KBM-7 (cell line): ENCODE data around the gene KMT5C.

Experiments
- DNase-seq: peaks from one replicate; pipeline ENCODE4 v3.0.0-alpha.2; 2015
- in situ Hi-C: fragments of 300-500 bp; cut with MboI; formaldehyde crosslinking; loops from 2 replicates; pipeline ENCODE4 v1.14.3; 2020; ENCODE audit warnings: low sequenced_read_pairs, low pct_unique_long_range_greater_than_20kb, mixed read lengths

The KMT5C gene

GRCh38 chr19:55362174-55362989 lies 22.7 kb downstream of the KMT5C start:
- in situ Hi-C loops = no loop called here
- no peak for DNase-seq

DNA sequence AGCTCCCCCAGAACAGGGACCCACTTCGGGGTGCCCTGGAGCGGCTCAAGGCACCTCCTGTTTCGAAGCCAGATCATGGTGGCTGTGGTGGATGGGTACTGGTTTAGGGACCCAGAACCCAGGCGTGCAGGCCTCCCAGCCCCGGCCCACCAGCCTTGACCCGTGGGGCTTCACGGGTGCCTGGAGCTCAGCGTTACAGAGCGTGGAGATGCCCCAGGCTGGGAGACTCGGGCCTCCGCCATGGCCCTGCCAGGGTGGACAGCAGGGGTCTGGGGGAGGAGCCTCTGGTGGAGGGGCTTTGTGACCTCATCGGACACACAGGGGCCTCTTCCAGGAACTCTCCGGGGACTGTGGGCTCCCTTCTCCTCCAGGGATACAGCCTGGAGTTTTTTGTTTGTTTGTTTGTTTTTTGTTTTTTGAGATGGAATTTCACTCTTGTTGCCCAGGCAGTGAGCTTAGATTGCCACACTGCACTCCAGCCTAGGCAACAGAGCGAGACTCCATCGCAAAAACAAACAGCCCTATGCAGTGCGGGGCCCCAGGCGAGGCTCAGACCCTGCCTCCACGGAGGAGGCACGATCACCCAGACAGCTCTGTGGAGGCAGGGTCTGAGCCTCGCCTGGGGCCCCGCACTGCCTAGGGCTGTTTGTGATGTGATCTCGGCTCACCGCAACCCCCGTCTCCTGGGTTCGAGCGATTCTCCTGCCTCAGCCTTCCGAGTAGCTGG lies 23.5 kb downstream of the KMT5C start, which contains the start of gene GARIN5B:
Gene GARIN5B, minus strand, starts transcription at position 271 of the 727 bp plus-strand sequence. Its CDS starts 194 bp downstream, at position 77.
- no peak for DNase-seq
- in situ Hi-C loops = no loop called here

- DNase-seq = no peak
- in situ Hi-C loops = no loop called here
These were observed 25.6 kb downstream of the KMT5C start for GRCh38 chr19:55365245-55365644.

- no peak for DNase-seq
- in situ Hi-C loops = no loop called here
These were observed 26.3 kb downstream of the KMT5C start for GRCh38 chr19:55365964-55366363.

GRCh38 chr19:55366790-55367189 lies 27.1 kb downstream of the KMT5C start:
- in situ Hi-C loops = no loop called here
- DNase-seq = no peak

DNA sequence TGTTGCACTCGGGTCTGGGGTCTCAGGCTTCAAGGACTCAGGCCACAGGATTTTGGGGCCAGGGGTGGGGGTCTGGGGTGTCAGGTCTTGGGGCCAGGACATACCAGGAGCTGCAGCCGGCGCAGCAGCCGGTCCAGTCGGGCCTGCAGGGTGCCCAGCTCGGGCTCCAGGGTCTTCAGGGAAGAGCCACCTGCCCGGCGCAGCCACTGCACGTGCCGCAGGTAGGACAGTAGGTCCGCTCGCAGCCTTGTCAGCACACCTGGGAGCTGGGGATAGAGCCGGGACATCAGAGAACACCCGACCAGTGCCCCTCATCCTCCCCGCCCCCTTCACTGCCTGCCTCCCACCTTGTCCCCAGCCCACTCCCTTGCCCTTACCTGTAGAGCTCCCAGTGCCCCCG lies 28.4 kb downstream of the KMT5C start:
- in situ Hi-C loops = no loop called here
- no peak for DNase-seq

DNA sequence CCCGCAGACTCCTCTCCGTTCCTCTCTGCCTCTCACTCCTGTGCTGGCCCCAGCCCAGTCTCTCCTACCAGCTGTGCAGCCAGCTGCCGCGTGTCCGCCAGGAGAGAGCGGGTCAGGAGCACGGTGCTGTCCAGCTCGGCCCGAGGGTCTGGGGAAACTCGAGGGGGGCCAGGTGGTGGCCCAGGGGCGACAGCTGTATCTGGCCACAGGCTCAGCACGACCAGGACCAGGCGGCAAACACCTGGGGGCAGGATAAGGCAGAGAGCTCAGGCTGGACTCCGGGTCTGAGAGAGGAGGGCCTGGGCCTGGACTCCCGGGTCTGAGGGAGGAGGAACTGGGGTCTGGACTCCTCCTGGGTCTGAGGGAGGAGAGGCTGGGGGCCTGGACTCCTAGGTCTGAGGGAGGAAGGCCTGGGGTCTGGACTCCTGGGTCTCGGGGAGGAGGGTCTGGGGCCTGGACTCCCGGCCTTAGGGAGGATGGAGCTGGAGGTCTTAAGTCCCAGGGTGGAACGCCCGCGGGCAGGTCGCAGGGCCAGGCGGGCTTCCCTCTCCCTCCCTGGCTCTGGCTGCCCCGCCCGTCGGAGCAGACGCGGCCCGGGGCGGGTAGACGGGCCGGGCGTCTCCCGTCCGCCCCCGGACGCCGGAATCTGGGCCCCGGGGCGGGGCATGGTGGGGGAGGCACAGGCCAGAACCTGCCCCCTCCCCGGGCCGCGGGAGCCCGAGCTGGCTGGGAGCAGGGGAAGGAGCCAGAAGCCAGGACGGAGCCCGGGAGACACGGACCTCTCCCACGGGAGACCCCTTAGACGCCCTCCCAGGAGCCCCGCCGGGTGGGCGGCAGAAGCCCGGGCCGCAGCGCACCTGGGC lies 29.3 kb downstream of the KMT5C start:
- in situ Hi-C loops = no loop called here
- DNase-seq = no peak

DNA sequence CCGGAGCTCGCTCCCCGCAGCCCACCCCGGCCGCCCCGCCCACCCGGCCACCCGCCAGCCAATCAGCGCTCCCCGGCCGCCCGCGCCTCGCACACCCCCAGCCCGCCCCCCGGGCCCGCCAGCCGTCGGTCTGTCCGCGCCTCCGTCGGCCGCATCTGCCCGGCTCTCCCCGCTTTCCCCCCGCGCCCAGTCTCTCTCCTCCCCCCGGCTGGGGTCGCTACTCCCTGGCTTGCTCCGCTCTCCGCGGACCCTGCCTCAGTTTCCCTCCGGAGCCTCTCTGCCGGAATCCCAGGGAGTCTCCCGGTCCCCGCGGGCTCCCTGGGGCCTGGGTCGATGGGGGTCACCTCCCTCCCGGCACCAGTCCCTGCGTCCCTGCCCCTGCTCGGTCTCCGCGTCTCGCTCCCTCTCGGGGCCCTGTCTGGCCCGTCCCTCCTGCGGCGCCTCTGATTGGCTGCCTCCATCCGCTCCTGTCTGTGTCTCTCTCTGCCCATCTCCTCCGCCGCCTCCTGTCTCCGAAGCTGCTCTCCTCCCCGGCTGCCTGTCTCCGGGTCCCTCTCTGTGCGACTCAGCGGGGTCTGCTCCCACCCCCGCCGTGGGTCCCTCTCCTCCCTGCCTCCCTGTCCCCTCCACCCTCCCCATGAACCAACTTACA lies 30.1 kb downstream of the KMT5C start:
- in situ Hi-C loops = no loop called here
- DNase-seq = no peak

DNA sequence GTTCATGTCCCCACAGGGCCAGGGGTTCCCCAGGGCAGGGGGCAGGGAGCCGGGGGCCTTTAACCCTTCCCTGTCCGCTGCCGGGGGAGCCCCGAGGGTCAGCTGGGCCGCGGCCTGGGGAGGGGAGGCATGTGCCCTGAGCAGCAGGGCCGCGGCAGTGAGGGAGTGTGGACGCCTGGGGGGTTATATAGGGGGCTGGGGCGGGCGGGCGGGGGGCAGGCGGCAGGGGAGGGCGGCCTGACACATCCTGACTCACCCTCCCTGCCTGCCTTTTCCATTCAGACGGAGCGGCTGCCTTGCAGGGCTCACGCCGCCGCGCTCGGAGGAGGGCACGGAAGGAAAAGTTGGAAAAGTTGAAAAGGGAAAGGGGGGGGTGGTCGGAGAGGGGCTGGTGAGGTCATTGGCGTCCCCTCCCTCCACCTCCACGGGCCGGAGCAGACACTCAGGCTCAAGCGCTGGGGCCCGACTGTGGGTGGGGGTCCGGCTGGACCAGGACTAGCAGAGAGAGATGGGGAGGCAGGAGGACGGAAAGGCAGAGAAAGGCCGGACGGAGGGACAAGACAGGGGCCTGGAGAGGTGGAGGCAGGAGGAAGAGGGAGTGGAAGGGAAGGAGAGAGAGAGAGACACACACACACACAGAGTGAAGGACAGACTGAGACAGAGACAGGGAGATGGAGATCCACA lies 30.8 kb downstream of the KMT5C start, which contains the start of gene IL11:
Gene IL11, minus strand, starts transcription at position 159 of the 684 bp plus-strand sequence. Its CDS starts 153 bp downstream, at position 6.
- no peak for DNase-seq
- in situ Hi-C loops = no loop called here

GRCh38 chr19:55372316-55373081 lies 32.8 kb downstream of the KMT5C start:
- no peak for DNase-seq
- in situ Hi-C loops = no loop called here

- in situ Hi-C loops = no loop called here
- no peak for DNase-seq
These were observed 33.8 kb downstream of the KMT5C start for GRCh38 chr19:55373306-55373992.

DNA sequence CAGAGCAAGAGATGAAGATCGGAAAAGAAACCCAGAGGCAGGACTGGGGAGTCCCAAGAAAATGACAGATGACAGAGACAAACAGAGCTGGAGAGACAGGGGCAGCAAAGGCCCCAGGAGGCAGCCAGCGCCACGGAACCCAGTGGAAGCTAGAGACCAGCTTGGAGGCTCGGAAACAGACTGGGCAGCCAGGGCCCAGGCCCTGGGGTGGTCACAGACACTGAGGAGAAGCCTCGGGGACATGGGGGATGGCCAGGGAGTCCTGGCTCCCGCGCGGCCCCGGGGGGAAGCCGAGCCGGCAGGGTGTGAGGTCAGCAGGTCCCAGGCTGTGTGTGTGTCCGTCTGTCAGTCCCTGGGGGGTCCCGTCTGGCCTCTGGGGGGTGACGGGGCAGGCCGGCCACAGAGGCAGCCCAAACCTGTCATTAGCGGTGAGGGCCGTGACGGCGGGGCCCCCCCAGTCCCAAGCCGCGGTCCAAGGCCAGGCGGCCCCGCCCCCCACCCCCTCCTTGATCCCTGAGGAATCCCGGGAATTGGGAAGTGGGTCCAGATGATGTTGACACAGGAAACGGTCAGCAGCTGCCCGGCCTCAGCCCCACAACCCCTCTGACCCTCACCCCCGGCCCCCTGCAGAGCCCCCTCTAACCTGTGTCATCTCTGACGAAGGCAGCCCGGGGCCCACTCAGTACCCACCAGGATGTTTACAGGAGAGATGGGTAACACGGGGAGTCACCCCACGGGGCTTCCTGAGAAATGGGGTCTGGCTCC lies 34.5 kb downstream of the KMT5C start:
- in situ Hi-C loops = no loop called here
- DNase-seq = no peak

GRCh38 chr19:55376241-55376933 lies 36.7 kb downstream of the KMT5C start, which contains the start of gene TMEM190:
TMEM190 (plus strand) TSS chr19:55376826; CDS start chr19:55376854, 28 bp downstream.
- in situ Hi-C loops = no loop called here
- DNase-seq = no peak

- in situ Hi-C loops = no loop called here
- DNase-seq = no peak
These were observed 37.9 kb downstream of the KMT5C start for GRCh38 chr19:55377356-55378131.

GRCh38 chr19:55379174-55379573 lies 39.5 kb downstream of the KMT5C start:
- in situ Hi-C loops = no loop called here
- no peak for DNase-seq
